K562 (cell line): ENCODE data around the gene ACP4. TPM values are rescaled to one million over a fixed set of nuclear protein-coding genes. Genes with fewer than 3 reads are reported as not detected.

Source experiments
- EWSR1 ChIP-seq: fragments of 450-650 bp; IDR thresholded peaks from 2 replicates; pipeline ENCODE4 v1.6.1; 2018; ENCODE audit warnings: borderline replicate concordance, mild to moderate bottlenecking, low read depth, moderate library complexity; ENCODE audit not compliant: partially characterized antibody
- FOXP1 ChIP-seq: sonication (generic); formaldehyde crosslinking; IDR thresholded peaks from 2 replicates; pipeline ENCODE4 v1.8.0; 2022; ENCODE audit warnings: mild to moderate bottlenecking, missing genetic modification reagents
- GTF2A2 ChIP-seq: IDR thresholded peaks from 2 replicates; pipeline ENCODE4 v1.6.1; 2016; ENCODE audit warnings: mild to moderate bottlenecking, missing genetic modification characterization, missing compliant biosample characterization
- IRF2 ChIP-seq: sonication (generic); formaldehyde crosslinking; IDR thresholded peaks from 2 replicates; pipeline ENCODE4 v1.8.1; 2022; ENCODE audit warnings: mild to moderate bottlenecking, missing genetic modification reagents
- KLF6 ChIP-seq: fragments of 250-450 bp; sonication (Bioruptor Pico); IDR thresholded peaks from 2 replicates; pipeline ENCODE4 v1.4.0; 2020; ENCODE audit warnings: mild to moderate bottlenecking, moderate library complexity, borderline replicate concordance
- MECOM ChIP-seq: fragments of 250-450 bp; sonication (Bioruptor Pico); IDR thresholded peaks from 2 replicates; pipeline ENCODE4 v1.8.0; 2022; ENCODE audit warnings: inconsistent platforms
- MEF2D ChIP-seq: conservative IDR thresholded peaks from 2 replicates; pipeline ENCODE4 v1.6.1; 2016; ENCODE audit warnings: low read depth, missing genetic modification characterization, missing compliant biosample characterization
- POLR2AphosphoS5 ChIP-seq: IDR thresholded peaks from 2 replicates; pipeline ENCODE4 v1.6.1; 2011; ENCODE audit warnings: mild to moderate bottlenecking, low read depth, low read length, moderate library complexity; ENCODE audit not compliant: control insufficient read depth, insufficient read depth
- RCOR1 ChIP-seq, 2 experiments: IDR thresholded peaks; 2 replicates each; pipeline ENCODE4 v1.6.1; 2012; ENCODE audit warnings: low read depth in 2 of 2, low read length in 2 of 2, borderline replicate concordance in 1 of 2, improper control_type of control experiment in 1 of 2
- RFX7 ChIP-seq: fragments of 250-450 bp; sonication (Bioruptor Pico); IDR thresholded peaks from 2 replicates; pipeline ENCODE4 v1.5.1; 2021; ENCODE audit warnings: mild to moderate bottlenecking
- SAFB ChIP-seq: fragments of 200-400 bp; formaldehyde crosslinking; IDR thresholded peaks from 2 replicates; pipeline ENCODE4 v1.6.1; 2017; ENCODE audit warnings: low read depth, low read length, borderline replicate concordance
- polyA plus RNA-seq, 8 experiments: library from polyadenylated mRNA; depleted of rRNA in 4 of 8; stranded (reverse) in 5 of 8; unstranded in 3 of 8; fragments of >200 nt; fragmentation: Nextera tagmentation in 2 of 8; fragmentation: Illumina TruSeq in 1 of 8; extraction: Ambion mirVana in 2 of 8; extraction: Trizol in 1 of 8; gene quantifications; 2 replicates each; pipeline versions ENCODE4 v1.2.1 to v1.2.3, GENCODE V29; 2011 to 2014; ENCODE audit warnings: inconsistent platforms in 1 of 8, missing spikeins in 1 of 8
- total RNA-seq, 7 experiments: library from RNA; depleted of rRNA in 6 of 7; stranded (reverse); fragments of >200 nt in 6 of 7; fragmentation: Illumina TruSeq in 2 of 7; extraction: Trizol in 2 of 7; gene quantifications; 2 replicates each; pipeline versions ENCODE4 v1.2.1 to v1.2.3, GENCODE V29; 2011 to 2021; ENCODE audit warnings: low replicate concordance in 1 of 7
- TF ChIP-seq, protein P1 (sequence below): sonication (generic); formaldehyde crosslinking; IDR thresholded peaks from 2 replicates; pipeline ENCODE4 v1.8.0; 2023; ENCODE audit warnings: mild to moderate bottlenecking, missing genetic modification reagents
- TF ChIP-seq, protein P2 (sequence below): fragments of 200-600 bp; sonication (generic); IDR thresholded peaks from one replicate; pipeline ENCODE4 v1.6.1; 2012; ENCODE audit warnings: mild to moderate bottlenecking, low read depth, low read length, inconsistent platforms

ACP4 gene
- total and polyA plus RNA-seq, 9 of the 15 experiments (the other 6 are each of a cell fraction or from before 2014, with no cell fraction given): not detected

DNA sequence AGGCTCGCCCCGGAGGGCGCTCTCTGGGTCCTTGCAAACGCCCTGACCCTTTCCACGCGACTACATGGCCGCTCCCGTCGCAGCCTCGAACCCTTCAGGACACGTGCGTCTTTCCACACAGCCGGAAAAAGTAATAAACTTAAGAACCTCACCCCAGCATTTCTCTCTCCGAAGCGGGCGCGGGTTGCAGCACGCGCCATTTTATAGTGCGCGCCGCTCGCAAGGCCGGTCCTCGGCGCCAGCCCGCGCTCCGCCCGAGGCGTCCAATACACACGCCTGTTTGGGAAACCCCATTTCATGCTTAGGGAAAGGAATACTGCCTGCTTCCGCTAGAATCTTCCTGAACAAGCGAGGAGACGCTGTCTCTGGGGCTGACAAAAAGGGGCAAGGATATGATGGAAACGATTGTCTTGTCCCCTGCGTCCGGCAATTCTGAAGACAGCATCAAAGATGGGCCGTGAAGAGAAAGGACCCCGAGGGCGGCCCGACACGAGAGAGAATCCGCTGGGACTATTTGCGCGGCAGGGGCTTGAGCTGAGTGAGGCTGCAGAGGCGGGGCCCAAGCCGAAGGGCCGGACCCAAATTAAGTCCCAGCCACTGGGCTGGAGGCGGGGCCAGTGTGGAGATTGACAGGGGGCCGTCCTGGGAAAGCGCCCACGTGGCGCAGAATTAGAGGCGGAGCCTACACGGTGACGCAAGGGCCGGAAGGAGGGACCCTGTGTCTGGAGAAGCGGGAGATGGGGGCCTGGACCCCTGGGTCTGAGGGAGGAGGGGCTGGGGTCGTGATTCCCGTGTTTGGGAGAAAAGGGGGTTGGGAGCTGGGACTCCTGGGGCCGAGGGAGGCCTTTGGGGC is 14.4 kb downstream of the ACP4 start (continued):
- no peak for TF ChIP-seq RFX7 (CRISPR knock-in tag)
- TF ChIP-seq, protein P1, sequence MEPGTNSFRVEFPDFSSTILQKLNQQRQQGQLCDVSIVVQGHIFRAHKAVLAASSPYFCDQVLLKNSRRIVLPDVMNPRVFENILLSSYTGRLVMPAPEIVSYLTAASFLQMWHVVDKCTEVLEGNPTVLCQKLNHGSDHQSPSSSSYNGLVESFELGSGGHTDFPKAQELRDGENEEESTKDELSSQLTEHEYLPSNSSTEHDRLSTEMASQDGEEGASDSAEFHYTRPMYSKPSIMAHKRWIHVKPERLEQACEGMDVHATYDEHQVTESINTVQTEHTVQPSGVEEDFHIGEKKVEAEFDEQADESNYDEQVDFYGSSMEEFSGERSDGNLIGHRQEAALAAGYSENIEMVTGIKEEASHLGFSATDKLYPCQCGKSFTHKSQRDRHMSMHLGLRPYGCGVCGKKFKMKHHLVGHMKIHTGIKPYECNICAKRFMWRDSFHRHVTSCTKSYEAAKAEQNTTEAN (CRISPR knock-in tag): no peak; the same call in 1 of the 2 replicates
- no peak; the same call in 1 of the 2 replicates for TF ChIP-seq KLF6
- TF ChIP-seq EWSR1: no peak
- TF ChIP-seq, protein P2, sequence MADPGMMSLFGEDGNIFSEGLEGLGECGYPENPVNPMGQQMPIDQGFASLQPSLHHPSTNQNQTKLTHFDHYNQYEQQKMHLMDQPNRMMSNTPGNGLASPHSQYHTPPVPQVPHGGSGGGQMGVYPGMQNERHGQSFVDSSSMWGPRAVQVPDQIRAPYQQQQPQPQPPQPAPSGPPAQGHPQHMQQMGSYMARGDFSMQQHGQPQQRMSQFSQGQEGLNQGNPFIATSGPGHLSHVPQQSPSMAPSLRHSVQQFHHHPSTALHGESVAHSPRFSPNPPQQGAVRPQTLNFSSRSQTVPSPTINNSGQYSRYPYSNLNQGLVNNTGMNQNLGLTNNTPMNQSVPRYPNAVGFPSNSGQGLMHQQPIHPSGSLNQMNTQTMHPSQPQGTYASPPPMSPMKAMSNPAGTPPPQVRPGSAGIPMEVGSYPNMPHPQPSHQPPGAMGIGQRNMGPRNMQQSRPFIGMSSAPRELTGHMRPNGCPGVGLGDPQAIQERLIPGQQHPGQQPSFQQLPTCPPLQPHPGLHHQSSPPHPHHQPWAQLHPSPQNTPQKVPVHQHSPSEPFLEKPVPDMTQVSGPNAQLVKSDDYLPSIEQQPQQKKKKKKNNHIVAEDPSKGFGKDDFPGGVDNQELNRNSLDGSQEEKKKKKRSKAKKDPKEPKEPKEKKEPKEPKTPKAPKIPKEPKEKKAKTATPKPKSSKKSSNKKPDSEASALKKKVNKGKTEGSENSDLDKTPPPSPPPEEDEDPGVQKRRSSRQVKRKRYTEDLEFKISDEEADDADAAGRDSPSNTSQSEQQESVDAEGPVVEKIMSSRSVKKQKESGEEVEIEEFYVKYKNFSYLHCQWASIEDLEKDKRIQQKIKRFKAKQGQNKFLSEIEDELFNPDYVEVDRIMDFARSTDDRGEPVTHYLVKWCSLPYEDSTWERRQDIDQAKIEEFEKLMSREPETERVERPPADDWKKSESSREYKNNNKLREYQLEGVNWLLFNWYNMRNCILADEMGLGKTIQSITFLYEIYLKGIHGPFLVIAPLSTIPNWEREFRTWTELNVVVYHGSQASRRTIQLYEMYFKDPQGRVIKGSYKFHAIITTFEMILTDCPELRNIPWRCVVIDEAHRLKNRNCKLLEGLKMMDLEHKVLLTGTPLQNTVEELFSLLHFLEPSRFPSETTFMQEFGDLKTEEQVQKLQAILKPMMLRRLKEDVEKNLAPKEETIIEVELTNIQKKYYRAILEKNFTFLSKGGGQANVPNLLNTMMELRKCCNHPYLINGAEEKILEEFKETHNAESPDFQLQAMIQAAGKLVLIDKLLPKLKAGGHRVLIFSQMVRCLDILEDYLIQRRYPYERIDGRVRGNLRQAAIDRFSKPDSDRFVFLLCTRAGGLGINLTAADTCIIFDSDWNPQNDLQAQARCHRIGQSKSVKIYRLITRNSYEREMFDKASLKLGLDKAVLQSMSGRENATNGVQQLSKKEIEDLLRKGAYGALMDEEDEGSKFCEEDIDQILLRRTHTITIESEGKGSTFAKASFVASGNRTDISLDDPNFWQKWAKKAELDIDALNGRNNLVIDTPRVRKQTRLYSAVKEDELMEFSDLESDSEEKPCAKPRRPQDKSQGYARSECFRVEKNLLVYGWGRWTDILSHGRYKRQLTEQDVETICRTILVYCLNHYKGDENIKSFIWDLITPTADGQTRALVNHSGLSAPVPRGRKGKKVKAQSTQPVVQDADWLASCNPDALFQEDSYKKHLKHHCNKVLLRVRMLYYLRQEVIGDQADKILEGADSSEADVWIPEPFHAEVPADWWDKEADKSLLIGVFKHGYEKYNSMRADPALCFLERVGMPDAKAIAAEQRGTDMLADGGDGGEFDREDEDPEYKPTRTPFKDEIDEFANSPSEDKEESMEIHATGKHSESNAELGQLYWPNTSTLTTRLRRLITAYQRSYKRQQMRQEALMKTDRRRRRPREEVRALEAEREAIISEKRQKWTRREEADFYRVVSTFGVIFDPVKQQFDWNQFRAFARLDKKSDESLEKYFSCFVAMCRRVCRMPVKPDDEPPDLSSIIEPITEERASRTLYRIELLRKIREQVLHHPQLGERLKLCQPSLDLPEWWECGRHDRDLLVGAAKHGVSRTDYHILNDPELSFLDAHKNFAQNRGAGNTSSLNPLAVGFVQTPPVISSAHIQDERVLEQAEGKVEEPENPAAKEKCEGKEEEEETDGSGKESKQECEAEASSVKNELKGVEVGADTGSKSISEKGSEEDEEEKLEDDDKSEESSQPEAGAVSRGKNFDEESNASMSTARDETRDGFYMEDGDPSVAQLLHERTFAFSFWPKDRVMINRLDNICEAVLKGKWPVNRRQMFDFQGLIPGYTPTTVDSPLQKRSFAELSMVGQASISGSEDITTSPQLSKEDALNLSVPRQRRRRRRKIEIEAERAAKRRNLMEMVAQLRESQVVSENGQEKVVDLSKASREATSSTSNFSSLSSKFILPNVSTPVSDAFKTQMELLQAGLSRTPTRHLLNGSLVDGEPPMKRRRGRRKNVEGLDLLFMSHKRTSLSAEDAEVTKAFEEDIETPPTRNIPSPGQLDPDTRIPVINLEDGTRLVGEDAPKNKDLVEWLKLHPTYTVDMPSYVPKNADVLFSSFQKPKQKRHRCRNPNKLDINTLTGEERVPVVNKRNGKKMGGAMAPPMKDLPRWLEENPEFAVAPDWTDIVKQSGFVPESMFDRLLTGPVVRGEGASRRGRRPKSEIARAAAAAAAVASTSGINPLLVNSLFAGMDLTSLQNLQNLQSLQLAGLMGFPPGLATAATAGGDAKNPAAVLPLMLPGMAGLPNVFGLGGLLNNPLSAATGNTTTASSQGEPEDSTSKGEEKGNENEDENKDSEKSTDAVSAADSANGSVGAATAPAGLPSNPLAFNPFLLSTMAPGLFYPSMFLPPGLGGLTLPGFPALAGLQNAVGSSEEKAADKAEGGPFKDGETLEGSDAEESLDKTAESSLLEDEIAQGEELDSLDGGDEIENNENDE: no peak
- no peak for TF ChIP-seq MECOM (CRISPR knock-in tag)
- no peak for TF ChIP-seq RCOR1 (IDR thresholded peaks at IDR 0.05; ENCODE audit: borderline replicate concordance in 1 of 2, low read depth in 2 of 2, low read length in 2 of 2)
- TF ChIP-seq FOXP1: no peak
- TF ChIP-seq IRF2 (CRISPR knock-in tag): no peak
- no peak for TF ChIP-seq SAFB
- peak; percentile 97 for TF ChIP-seq GTF2A2 (tag)
- TF ChIP-seq MEF2D (tag): no peak
- peak; percentile 98 for TF ChIP-seq POLR2AphosphoS5
